ENCODE data around the gene XRRA1.

DNA sequence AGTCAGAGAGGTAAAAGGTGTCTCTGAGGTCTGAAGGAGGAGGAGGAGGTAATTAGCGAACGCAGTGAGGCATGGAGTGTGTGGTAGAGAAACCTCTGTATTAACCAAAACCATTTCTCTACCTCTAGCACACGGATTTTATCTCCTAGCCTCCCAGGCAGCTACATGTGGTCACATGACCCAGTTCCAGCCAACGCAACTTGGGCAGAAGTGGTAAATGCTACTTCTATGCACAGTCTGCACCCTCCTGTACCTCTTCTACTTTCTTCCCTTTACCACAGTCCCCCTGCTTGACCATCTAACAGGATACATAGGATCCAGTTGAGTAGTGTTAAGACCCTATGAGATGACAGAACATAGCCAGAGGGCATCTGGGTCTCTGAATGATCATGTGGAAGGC is 95.7 kb downstream of the XRRA1 start:
- TF ChIP-seq, protein P1, sequence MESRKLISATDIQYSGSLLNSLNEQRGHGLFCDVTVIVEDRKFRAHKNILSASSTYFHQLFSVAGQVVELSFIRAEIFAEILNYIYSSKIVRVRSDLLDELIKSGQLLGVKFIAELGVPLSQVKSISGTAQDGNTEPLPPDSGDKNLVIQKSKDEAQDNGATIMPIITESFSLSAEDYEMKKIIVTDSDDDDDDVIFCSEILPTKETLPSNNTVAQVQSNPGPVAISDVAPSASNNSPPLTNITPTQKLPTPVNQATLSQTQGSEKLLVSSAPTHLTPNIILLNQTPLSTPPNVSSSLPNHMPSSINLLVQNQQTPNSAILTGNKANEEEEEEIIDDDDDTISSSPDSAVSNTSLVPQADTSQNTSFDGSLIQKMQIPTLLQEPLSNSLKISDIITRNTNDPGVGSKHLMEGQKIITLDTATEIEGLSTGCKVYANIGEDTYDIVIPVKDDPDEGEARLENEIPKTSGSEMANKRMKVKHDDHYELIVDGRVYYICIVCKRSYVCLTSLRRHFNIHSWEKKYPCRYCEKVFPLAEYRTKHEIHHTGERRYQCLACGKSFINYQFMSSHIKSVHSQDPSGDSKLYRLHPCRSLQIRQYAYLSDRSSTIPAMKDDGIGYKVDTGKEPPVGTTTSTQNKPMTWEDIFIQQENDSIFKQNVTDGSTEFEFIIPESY (IDR thresholded peaks at IDR 0.05; ENCODE audit: extremely low read depth, insufficient replicate concordance, low read length) = no peak
- TF ChIP-seq YY1 (IDR thresholded peaks at IDR 0.05; ENCODE audit: extremely low read depth, insufficient replicate concordance, low read depth, low read length) = no peak
- no peak for TF ChIP-seq ZNF274 (IDR thresholded peaks at IDR 0.05; ENCODE audit: low read depth, low read length)
- TF ChIP-seq POLR2AphosphoS5 (IDR thresholded peaks at IDR 0.05; ENCODE audit: low read depth, low read length) = no peak
- TF ChIP-seq, protein P2, sequence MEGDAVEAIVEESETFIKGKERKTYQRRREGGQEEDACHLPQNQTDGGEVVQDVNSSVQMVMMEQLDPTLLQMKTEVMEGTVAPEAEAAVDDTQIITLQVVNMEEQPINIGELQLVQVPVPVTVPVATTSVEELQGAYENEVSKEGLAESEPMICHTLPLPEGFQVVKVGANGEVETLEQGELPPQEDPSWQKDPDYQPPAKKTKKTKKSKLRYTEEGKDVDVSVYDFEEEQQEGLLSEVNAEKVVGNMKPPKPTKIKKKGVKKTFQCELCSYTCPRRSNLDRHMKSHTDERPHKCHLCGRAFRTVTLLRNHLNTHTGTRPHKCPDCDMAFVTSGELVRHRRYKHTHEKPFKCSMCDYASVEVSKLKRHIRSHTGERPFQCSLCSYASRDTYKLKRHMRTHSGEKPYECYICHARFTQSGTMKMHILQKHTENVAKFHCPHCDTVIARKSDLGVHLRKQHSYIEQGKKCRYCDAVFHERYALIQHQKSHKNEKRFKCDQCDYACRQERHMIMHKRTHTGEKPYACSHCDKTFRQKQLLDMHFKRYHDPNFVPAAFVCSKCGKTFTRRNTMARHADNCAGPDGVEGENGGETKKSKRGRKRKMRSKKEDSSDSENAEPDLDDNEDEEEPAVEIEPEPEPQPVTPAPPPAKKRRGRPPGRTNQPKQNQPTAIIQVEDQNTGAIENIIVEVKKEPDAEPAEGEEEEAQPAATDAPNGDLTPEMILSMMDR (IDR thresholded peaks at IDR 0.05 in 2 of 3, conservative IDR thresholded peaks at IDR 0.05 in 1 of 3; ENCODE audit: borderline replicate concordance in 1 of 3, insufficient read depth in 1 of 3, low read depth in 2 of 3, low read length in 2 of 3) = no peak
- TF ChIP-seq MAX (IDR thresholded peaks at IDR 0.05) = no peak
